HCT116 (cell line): ENCODE measurements around the gene OR1J2. TPM values are rescaled to one million over a fixed set of nuclear protein-coding genes. Genes with fewer than 3 reads are reported as not detected.

Experiments
- CBX3 ChIP-seq: IDR thresholded peaks from 2 replicates; pipeline ENCODE4 v1.6.1; 2012; ENCODE audit warnings: low read depth
- EGR1 ChIP-seq: IDR thresholded peaks from 2 replicates; pipeline ENCODE4 v1.6.1; 2012; ENCODE audit warnings: low read depth
- FOSL1 ChIP-seq: IDR thresholded peaks from 2 replicates; pipeline ENCODE4 v1.6.1; 2012; ENCODE audit warnings: low read depth
- MAX ChIP-seq: IDR thresholded peaks from 2 replicates; pipeline ENCODE4 v1.6.1; 2012
- REST ChIP-seq: IDR thresholded peaks from 2 replicates; pipeline ENCODE4 v1.6.1; 2012; ENCODE audit warnings: low read depth
- SIN3A ChIP-seq: IDR thresholded peaks from 2 replicates; pipeline ENCODE4 v1.6.1; 2012; ENCODE audit warnings: low read depth
- SP1 ChIP-seq: IDR thresholded peaks from 2 replicates; pipeline ENCODE4 v1.6.1; 2012; ENCODE audit warnings: low read depth
- YY1 ChIP-seq: IDR thresholded peaks from 2 replicates; pipeline ENCODE4 v1.6.1; 2011; ENCODE audit warnings: low read length, low read depth, moderate library complexity, mild to moderate bottlenecking; ENCODE audit not compliant: insufficient replicate concordance; ENCODE audit errors: extremely low read depth
- ZNF274 ChIP-seq: fragments of 200-500 bp; sonication (Bioruptor generic); IDR thresholded peaks from 2 replicates; pipeline ENCODE4 v1.6.1; 2014; ENCODE audit warnings: mild to moderate bottlenecking, low read depth, low read length, inconsistent platforms
- total RNA-seq: library from RNA; stranded (reverse); gene quantifications from one replicate; pipeline ENCODE4 v1.2.1, GENCODE V29; 2021; ENCODE audit not compliant: unreplicated experiment

OR1J2 gene
- total RNA-seq, 1 experiment from 2014 or later: not detected

DNA sequence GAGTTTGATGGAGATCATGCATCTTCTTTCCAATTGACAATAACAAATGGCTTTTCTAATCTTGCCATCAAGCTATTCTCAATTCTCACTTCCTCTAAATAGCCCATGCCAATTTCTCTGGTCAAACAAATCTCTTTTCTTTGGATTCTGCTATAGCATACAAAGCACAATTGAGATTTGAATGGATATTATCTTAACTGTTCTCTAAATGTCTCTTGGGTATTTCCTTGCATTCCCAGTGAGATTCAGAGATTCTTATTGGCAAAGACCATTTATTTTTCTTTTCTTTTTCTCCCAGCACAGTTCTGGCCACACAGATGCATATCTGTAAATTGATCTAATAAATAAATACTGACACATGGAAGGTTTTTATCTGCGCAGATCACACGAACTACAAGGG lies 42.2 kb downstream of the OR1J2 start, which contains the start of gene OR1N2 (continued):
- TF ChIP-seq REST: no peak
- TF ChIP-seq SP1: no peak
- no peak for TF ChIP-seq ZNF274
- TF ChIP-seq SIN3A: no peak
- TF ChIP-seq CBX3: no peak
- no peak for TF ChIP-seq MAX
- no peak for TF ChIP-seq YY1
- no peak for TF ChIP-seq FOSL1
- TF ChIP-seq EGR1: no peak

Other genes starting within 250 kb of the OR1J2 start
- 32.5 TPM for gene RBM18, start 246.0 kb upstream of the OR1J2 start, total RNA-seq
- 88.6 TPM for gene MRRF, start 245.9 kb upstream of the OR1J2 start, total RNA-seq
- 3.5 TPM for gene PTGS1, start 139.8 kb upstream of the OR1J2 start, total RNA-seq
- not detected for gene OR1J1, start 32.9 kb upstream of the OR1J2 start, total RNA-seq
- not detected for gene OR1J4, start 8.3 kb downstream of the OR1J2 start, total RNA-seq
- gene OR1N1, start 16.5 kb downstream of the OR1J2 start, total RNA-seq: not detected
- gene OR1N2, start 42.3 kb downstream of the OR1J2 start, total RNA-seq: not detected
- not detected for gene OR1L8, start 72.6 kb downstream of the OR1J2 start, total RNA-seq
- not detected for gene OR1Q1, start 103.9 kb downstream of the OR1J2 start, total RNA-seq
- not detected for gene OR1B1, start 146.8 kb downstream of the OR1J2 start, total RNA-seq
- not detected for gene OR1L1, start 150.9 kb downstream of the OR1J2 start, total RNA-seq
- gene OR1L3, start 164.3 kb downstream of the OR1J2 start, total RNA-seq: not detected
- gene OR1L4, start 213.2 kb downstream of the OR1J2 start, total RNA-seq: not detected
- gene OR1L6, start 231.5 kb downstream of the OR1J2 start, total RNA-seq: not detected